Pulmonary artery endothelial cell (primary cell): ENCODE results near the gene PPIA. TPM values are rescaled to one million over a fixed set of nuclear protein-coding genes. Genes with fewer than 3 reads are reported as not detected.
"Not testable (repeated sequence)": the region's sequence is repeated elsewhere in the genome, so short reads cannot be mapped to it uniquely, and the experiment has no call there.

Experiments
- DNase-seq: peaks from one replicate; pipeline ENCODE4 v3.0.0-alpha.2; 2011; ENCODE audit warnings: low read depth, low spot score
- total RNA-seq: library from RNA; depleted of rRNA; stranded (reverse); fragments of >200 nt; gene quantifications from 2 replicates; pipeline ENCODE4 v1.2.3, GENCODE V29; 2014

The PPIA gene
- total RNA-seq, 1 donor from 2014 or later, result 2,554 TPM

DNA sequence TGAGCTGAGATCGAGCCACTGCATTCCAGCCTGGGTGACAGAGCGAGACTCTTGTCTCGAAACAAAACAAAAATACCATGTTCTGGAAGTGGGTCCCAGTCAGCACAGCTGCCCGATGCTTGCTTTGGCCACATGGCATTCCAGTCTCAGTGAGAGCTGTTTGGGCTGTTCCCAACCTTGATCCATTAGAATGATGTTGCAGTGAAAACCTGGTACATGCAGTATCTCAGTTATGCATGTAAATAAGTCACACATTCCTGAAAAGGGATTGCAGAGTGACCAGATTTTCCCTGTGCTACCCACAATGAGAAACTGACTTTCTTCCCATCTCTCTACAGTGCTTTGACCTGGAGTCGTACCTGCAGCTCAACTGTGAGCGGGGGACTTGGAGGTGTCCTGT, 32.4 kb upstream of the PPIA start:
- no peak for DNase-seq

DNA sequence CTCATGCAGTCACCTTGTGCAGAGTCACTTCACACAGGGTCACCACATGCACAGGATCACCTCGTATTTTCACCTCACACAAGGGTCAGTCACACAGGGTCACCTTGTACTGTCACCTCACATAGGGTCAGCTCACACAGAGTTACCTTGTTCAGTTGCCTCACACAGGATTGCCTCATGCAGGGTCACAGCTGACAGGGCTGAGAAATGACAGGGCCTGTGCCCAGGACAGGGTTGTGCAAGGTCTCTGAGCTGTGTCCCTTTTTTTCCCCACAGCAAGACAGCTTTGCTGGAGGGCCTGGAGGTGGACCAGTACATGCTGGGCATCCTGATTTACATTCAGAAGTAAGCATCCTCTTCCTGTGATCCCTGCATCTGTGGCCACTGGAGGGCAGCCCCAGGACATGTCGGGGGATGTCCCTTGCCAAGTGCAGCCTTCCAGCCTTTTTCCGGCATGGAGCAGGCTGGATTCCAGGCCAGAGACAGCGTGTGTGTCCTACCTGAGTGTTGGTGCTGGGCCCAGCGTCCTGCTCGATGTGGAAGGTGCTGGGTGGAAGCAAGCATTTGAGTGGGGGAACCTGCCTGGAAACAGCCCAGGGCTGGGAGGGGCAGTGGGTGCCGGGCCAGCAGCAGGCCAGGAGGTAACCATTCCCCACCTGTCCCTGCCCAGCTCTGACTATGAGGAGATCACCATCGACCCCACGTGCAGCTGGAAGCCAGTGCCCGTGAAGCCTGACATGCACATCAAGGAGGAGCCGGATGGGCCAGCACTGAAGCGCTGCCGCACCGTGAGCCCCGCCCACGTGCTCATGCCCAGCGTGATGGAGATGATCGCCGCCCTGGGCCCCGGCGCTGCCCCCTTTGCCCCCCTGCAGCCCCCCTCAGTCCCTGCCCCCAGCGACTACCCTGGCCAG, 31.6 kb upstream of the PPIA start:
- DNase-seq, result no peak

DNA sequence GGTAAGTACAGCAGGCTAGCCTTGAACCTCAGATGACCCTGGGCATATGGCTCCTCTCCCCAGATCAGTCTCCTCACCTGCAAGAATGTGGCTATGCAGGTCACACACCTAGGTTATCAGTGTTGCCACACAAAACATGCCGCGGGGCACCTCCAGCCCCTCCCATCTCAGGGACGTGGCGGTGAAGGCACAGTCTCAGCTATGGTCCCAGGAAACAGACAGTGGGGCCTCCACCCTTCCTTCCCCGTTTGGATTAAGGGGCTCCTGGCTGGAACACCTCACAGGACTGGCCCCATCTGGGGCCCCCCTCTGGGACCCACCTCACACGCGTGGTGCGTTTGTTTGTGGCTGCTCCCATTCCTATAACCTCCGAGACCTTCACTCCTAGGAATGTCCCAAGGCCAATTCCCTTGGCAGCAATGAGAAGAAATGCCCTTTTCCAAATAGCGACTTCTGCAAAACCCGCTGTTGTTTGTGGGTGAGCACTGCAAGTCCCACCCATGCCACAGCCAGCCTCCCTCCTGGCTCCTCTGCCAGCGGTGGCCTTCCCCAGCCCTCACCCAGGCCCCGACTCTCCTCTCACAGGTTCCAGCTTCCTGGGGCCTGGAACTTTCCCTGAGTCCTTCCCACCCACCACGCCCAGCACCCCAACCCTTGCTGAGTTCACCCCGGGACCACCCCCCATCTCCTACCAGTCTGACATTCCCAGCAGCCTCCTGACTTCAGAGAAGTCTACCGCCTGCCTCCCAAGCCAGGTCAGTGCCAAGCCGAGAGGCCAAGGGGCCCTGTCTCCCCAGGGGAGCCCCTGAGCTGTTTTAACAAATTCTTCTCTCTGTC, 30.7 kb upstream of the PPIA start:
- no peak for DNase-seq

DNA sequence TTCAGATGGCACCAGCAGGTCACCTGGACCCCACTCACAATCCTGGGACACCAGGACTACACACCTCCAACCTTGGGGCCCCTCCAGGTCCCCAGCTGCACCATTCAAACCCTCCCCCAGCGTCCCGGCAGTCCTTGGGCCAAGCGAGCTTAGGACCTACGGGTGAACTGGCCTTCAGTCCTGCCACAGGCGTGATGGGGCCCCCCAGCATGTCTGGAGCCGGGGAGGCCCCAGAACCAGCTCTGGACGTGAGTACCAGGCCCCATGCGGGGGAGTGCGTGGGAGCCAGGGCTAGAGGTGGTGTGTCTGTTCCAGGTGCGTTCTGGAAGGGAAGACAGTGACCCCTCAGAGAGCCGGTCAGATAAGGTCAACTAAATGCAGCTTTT, 30.1 kb upstream of the PPIA start:
- DNase-seq, result no peak

DNA sequence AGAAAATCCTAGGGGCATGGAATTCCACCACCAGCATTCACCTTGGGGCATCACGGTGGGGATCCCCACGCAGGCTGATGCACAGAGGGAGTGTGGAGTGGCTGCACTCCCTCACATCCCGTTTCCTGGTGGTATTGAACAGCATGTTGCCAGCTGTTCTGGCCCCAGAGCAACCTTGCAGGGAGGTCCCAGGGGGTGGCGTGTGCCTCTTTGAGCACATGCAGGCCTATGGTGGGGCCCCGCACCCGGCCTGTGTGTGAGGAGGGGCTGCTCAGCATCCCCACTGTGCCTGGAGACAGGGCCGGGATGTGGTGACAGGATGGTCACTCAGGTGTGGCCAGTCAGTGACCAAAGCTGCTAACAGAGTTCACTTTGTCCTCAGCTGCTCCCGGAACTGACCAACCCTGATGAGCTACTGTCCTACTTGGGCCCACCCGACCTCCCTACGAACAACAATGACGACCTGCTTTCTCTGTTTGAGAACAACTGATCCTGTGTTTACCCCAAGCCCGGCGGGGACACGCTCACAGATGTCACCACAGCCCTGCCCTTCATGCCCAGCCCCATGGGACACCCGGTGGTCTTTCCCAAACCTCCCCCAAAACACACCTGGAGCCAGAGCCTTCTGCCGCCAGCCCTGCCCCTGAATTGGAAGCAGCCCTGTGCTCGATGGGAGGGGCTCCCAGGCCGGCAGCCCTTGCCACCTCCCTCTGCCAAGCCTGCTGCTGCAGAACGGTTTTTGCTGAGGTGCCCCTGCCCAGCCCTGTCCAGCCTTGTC, 29.2 kb upstream of the PPIA start:
- no peak for DNase-seq

DNA sequence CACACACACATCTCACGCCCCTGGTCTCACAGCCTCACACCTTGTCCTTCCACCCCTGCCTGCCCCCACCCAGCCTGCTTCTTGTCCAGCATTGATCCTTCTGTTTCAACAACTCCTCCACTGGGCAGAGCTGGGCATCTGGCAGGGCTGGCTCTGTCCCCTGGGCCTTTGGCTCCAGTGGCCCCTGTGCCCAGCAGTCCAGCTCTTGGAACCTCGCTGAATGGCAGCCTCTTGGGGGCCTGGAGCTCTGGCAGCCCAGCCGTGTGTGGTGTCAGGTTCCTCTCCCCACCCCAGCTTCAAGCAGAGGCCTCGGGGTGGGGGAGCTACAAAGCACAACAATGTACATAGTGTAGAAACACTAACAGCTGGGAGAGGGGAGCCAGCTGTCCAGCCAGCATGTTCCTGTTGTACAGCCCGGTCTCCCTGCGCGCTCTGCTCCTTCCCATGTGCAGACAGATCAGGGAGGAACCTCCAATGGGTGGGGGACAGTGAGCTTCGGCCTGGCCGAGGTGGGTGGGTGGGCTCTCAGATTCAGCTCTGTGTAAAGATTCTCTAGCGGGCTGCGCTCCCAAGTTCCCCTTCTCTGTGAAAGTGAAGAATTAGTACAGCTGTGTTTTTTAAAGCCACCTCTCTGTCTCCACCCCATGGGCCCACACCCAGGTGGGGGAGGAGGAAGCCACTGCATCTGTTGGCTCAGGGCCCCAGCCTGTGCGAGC, 28.4 kb upstream of the PPIA start:
- DNase-seq, result no peak

DNA sequence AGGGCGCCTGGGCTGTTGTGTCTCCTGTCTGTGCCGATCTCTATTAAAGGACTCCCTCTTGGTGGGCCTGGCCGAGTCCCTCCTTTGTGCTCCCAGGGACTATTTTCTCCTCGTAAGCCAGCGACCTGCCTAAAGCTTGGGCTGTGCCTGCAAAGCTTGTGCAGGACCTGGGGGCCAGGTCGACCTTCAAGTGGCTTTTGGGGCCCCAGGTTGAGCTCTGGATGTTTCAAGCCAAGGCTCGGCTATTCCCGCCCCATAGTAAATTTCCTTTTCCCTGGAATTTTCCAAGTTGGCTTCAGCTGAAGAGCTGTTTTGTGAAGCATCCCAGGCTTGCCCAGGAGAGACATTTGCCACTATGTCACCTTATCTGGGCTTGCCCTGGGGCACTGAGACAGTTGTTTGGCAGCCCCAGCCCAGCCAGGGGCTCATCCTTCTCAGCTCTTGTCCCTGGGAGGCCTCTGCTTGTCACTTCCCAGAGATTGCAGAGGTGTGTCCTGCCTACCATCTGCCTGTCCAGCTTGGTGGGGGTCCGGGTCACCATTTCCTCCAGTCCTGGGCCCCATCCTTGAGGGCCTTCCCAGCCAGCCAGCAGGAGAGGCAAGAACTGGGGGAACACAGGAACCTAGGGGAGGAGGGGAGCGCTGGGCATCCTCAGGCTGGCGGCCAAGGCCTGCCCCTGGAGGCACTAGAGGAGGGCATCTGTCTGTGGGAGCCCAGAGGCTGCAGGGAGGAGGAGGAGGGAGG, 27.7 kb upstream of the PPIA start:
- no peak for DNase-seq

DNA sequence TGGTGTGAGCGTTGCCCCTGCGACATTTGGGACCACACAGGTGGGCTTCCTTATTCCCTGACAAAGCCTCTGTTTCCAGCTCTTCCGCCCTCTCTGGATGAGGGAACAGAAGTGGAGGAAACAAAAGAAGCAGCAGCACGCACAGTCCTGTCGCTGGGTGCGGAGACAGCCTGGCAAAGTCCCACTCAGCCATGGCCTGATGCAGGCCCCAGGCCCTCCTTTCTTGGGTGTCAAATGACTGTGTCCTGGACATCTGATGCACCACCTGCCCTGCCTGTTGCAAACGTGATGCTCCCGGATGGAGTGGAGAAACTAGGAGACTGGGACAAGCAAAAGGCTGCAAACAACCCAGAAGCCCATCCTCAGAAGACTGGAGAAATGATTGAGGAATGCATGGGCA, 27.1 kb upstream of the PPIA start:
- DNase-seq, result no peak

DNA sequence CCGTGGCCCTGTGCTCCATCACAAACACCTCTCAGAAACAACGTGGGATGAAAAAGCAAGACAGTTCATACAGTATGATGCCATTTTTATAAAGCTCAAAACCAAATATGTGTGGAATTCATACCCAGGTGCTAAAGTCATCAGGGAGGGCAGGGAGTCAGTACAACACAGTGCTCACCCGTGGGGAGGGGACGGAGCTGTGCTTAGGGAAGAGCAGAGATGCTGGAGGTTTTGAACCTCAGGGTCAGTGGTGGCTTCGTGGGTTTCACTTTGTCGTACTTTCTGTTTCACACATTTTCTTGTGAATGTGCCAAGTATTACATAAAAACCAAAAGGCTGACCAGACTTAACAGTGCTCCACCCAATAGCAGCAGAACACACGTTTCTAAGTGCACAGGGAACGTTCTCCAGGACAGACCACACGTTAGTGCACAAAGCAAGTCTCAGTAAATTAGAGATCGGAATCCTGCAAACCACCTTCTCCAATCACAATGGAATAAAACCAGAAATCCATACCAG, 26.6 kb upstream of the PPIA start:
- no peak for DNase-seq

DNA sequence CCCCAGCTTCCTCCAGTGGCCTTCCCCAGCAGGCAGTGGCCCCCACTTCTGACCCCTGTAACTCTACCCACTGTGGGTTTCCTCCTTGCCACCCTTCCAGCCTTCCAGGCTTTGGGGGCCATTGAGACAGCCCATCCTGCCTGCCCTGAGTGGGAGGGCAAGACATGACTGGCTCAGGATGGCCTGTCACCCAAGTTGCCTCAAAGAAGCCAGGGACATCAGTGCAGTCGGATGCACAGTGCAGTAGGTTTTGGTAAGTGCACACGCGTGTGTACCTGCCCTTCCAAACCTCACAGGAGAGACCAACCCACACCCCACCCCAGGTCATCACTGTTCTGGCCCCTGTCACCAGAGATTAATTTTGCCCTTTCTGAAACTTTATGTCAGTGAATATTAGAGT, 25.1 kb upstream of the PPIA start:
- no peak for DNase-seq

DNA sequence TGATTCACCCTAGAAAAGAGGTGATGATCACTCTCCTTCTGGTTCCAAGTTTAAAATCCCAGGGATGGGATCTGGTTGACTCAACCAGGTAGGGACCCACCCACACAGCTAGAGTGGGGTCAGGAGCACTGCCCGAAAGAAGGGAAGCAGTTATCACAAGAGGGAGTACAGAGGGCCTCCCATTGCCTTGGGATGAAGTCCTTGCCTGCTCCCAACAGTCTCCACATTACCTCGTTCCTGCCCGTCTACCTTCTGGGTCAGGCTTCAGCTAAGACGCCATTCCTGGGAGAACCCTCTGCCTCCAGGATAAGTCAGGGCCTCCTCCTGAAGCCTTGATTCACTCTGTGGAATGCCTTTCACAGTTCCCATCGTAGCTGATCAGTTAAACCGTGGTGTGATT, 24.0 kb upstream of the PPIA start:
- no peak for DNase-seq

DNA sequence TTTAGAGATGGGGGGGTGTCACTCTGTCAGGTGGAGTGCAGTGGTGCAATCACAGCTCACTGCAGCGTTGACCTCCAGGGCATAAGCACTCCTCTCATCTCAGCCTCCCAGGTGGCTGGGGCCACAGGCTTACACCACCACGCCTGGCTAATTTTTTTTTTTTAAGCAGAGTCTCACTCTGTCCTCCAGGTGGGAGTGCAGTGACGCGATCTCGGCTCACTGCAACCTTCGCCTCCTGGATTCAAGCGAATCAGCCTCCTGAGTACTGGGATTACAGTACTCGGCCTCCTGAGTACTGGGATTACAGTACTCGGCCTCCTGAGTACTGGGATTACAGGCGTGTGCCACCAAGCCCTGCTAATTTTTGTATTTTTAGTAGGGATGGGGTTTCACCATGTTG, 23.6 kb upstream of the PPIA start:
- no peak for DNase-seq

DNA sequence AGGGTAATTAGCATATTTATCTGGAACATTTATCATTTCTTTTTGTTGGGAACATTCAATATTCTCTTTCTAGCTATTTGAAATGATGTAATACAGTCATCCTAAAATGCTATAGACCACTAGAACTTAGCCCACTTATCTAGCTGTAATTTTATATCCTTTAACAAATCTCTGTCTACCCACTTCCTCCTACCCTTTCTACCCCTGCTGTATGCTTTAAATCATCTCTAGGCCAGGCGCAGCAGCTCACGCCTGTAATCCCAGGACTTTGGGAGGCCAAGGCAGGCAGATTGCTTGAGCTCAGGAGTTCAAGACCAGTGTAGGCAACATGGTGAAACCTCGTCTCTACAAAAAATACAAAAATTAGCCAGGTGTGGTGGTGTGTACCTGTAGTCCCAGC, 22.0 kb upstream of the PPIA start:
- not testable (repeated sequence) for DNase-seq

DNA sequence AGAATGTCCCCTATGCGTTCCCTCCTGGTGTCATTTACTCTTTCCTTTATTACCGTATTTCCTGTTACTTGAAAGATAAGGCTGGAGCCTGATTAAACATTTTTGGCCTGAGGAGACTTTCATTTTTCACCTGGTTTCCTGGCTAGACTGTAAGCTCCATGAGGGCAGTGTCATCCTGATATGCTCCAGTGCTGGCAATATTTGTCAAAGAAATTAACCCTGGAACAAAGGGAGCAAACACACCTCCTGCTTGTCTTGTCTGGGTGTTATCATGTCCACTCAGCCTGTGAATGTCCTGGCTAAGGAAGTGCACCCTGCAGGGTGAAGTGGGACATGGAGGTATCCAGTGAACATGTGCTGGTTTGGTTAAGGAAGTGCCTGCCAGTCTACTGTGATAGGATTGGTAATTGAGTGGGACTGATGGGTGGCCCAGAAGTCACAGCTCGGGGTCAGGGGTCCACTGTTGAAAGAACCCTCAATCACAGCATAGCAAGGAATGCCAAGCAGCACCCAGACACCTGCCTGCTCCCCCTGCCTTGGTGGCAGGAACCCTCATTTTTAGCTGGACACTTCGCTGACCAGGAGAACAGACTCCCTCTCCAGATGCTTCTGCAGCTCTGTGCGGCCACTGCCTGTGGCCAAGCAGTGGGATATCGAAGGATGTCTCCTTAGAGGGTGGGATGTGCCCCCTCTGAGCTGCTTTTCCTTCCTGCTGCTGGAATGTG, 20.9 kb upstream of the PPIA start:
- DNase-seq, result no peak

DNA sequence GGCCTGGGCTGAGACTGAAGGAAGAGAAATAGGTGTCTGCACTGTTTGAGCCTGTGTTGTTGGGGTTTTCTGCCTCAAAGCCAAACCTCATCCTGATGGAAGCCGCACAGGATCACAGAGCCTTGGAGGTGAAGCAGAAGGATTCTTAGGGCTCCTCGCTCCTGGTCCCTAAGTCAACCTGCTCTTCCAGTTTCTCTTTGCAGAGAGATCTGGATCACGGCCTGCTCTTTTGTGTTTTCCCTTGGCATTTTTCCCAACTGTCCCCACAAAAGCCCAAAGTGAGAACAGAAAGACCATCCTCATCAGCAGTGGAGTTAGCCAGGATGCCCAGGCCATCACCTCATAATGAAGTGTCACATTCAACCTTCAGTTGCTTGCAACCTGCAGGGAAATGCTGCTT, 20.3 kb upstream of the PPIA start:
- DNase-seq, result no peak

DNA sequence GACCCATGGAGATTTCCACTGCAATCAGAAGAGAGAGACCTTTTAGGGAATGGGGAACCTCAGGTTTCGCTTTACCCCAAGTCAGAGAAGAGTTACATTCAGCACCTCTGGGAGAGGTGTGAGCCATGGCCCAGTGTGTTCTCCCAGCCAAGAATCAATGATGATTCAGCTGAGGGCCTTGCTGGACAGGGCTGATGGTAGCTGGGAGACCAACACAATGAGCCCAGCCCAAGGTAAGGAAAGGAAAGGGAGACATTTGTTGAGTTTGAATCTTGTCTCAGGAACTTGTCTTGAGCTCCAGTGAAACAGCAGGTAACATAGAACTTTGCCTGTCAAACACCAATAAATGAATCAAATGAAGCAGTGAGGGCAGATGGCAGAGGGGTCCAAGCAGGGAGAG, 14.0 kb upstream of the PPIA start:
- no peak for DNase-seq

DNA sequence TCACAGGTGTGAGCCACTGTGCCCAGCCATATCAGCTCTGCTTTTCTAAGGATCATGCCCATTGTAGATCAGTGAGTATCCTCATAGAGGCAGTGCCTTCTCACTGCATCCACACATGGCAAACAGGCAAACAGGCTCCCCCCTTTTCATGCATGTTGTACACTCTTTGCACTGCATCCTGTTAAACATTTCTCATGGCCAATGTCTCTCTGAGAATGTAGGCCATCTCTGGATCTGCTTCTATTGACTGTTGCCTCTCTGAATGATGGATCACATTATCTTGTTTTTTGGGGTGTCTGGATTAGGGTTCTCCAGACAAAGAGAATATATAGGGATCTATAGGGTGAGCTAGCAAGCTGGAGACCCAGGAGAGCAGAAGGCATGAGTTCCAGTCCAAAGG, 13.1 kb upstream of the PPIA start:
- no peak for DNase-seq

DNA sequence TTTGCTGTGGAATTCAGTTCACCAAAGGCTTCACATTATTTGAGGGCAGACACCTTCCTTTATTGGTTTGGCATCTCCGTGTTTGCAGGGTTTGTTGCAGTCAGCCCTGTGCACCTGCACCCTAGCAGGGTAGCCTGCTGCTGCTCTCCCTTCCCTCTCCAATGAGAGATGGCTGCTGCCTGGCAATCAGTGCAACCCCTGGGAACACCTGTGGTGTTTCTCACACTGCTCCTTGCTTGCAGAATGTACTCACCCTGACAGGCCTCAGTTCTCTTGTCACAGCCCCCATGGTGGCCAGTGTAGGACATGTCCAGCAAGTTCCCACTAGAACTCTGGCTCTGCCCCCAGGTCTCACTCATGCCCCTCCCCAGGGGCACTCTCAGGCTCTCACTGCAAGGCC, 12.1 kb upstream of the PPIA start:
- no peak for DNase-seq

DNA sequence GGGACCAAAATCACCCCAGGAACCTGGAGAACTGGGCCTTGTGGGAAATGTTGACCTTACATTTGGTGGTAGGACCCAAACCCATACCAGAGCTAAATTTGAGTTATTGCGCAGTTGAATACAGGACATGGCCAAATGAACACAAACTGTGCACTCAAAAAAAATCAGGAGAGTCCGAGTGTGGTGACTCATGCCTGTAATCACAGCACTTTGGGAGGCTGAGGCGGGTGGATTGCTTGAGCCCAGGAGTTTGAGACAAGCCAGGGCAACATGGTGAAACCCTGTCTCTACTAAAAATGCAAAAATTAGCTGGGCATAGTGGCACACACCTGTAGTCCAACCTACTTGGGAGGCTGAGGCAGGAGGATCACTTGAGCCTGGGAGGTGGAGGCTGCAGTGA, 11.3 kb upstream of the PPIA start:
- DNase-seq, result not testable (repeated sequence)

DNA sequence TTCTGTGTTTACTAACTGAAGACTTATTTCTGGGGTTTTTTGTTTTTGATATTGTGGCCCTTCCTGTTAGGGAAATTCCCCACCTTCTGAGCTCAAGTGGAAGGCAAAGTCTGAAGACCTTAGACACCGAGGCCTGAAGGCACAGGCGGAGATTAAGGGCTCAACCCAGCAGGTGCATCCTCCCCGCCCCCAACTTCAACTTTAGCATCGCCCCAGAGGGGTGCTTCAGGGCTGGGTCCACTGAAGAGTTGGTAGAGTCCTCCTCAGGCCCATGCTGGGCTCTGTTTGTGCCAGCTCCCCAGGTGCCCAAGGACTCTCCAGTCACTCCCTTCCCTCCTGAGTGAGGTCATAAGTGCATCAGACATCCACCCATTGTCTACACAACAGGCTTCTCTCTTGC, 9.4 kb upstream of the PPIA start:
- no peak for DNase-seq
